H9 (cell line): ENCODE measurements around the gene CEMIP2. TPM values are rescaled to one million over a fixed set of nuclear protein-coding genes. Genes with fewer than 3 reads are reported as not detected.

ENCODE experiments used
- DNase-seq: peaks from one replicate; pipeline ENCODE4 v3.0.0-alpha.2; 2017
- H2AFZ ChIP-seq: one replicate; pipeline ENCODE4 v1.6.1; 2013; ENCODE audit warnings: mild to moderate bottlenecking, low read length, control low read depth, moderate library complexity
- H2AK5ac ChIP-seq: 2 replicates; pipeline ENCODE4 v1.6.1; 2013; ENCODE audit warnings: low read length, control low read depth, mixed read lengths; ENCODE audit not compliant: insufficient read length
- H2BK120ac ChIP-seq: one replicate; pipeline ENCODE4 v1.6.1; 2013; ENCODE audit warnings: low read depth, mild to moderate bottlenecking, low read length, control low read depth, inconsistent platforms; ENCODE audit not compliant: poor library complexity, severe bottlenecking
- H2BK12ac ChIP-seq: 2 replicates; pipeline ENCODE4 v1.6.1; 2013; ENCODE audit warnings: low read length, control low read depth, mixed read lengths, low read depth; ENCODE audit not compliant: insufficient read length
- H2BK15ac ChIP-seq: 2 replicates; pipeline ENCODE4 v1.6.1; 2013; ENCODE audit warnings: low read depth, low read length, control low read depth
- H2BK20ac ChIP-seq: one replicate; pipeline ENCODE4 v1.6.1; 2013; ENCODE audit warnings: low read depth, mild to moderate bottlenecking, low read length, control low read depth, inconsistent platforms; ENCODE audit not compliant: poor library complexity, severe bottlenecking
- H2BK5ac ChIP-seq: 2 replicates; pipeline ENCODE4 v1.6.1; 2013; ENCODE audit warnings: low read length, control low read depth, mixed read lengths; ENCODE audit not compliant: insufficient read length
- H3K14ac ChIP-seq: 2 replicates; pipeline ENCODE4 v1.6.1; 2013; ENCODE audit warnings: low read length, control low read depth; ENCODE audit not compliant: insufficient read depth
- H3K18ac ChIP-seq: 2 replicates; pipeline ENCODE4 v1.6.1; 2013; ENCODE audit warnings: low read depth, mild to moderate bottlenecking, mixed read lengths, low read length, control low read depth; ENCODE audit not compliant: insufficient read length
- H3K23ac ChIP-seq: 2 replicates; pipeline ENCODE4 v1.6.1; 2013; ENCODE audit warnings: low read length, control low read depth, mixed read lengths, low read depth; ENCODE audit not compliant: insufficient read length
- H3K23me2 ChIP-seq: 2 replicates; pipeline ENCODE4 v1.6.1; 2013; ENCODE audit warnings: low read depth, mild to moderate bottlenecking, mixed read lengths, low read length, control low read depth; ENCODE audit not compliant: insufficient read length, poor library complexity, severe bottlenecking
- H3K27ac ChIP-seq: 2 replicates; pipeline ENCODE4 v1.5.1; 2013; ENCODE audit warnings: low read length, control low read depth, mixed read lengths, low read depth; ENCODE audit not compliant: insufficient read length
- H3K27me3 ChIP-seq: 2 replicates; pipeline ENCODE4 v1.6.1; 2013; ENCODE audit warnings: low read length, control low read depth, inconsistent platforms; ENCODE audit not compliant: insufficient read depth
- H3K4ac ChIP-seq: 2 replicates; pipeline ENCODE4 v1.6.1; 2013; ENCODE audit warnings: low read depth, mild to moderate bottlenecking, control low read depth, inconsistent platforms, low read length, moderate library complexity
- H3K4me1 ChIP-seq: 2 replicates; pipeline ENCODE4 v1.6.1; 2013; ENCODE audit warnings: low read length, control low read depth, inconsistent platforms; ENCODE audit not compliant: insufficient read depth
- H3K4me2 ChIP-seq: 2 replicates; pipeline ENCODE4 v1.6.1; 2013; ENCODE audit warnings: low read length, control low read depth, mixed read lengths; ENCODE audit not compliant: insufficient read length, insufficient read depth
- H3K56ac ChIP-seq: 2 replicates; pipeline ENCODE4 v1.6.1; 2013; ENCODE audit warnings: low read depth, mild to moderate bottlenecking, mixed read lengths, low read length, control low read depth; ENCODE audit not compliant: insufficient read length
- H3K79me1 ChIP-seq: 2 replicates; pipeline ENCODE4 v1.6.1; 2013; ENCODE audit warnings: low read depth, mild to moderate bottlenecking, moderate library complexity, low read length, control low read depth, inconsistent platforms; ENCODE audit not compliant: insufficient read depth, poor library complexity, severe bottlenecking
- H3K79me2 ChIP-seq: 2 replicates; pipeline ENCODE4 v1.6.1; 2013; ENCODE audit warnings: low read length, control low read depth, inconsistent platforms; ENCODE audit not compliant: insufficient read depth
- H3K9ac ChIP-seq: 2 replicates; pipeline ENCODE4 v1.6.1; 2013; ENCODE audit warnings: low read length, control low read depth, mixed read lengths; ENCODE audit not compliant: insufficient read length; ENCODE audit errors: extremely low read depth
- H3K9me3 ChIP-seq: one replicate; pipeline ENCODE4 v1.6.1; 2013; ENCODE audit warnings: low read depth, low read length, inconsistent platforms; ENCODE audit not compliant: control insufficient read depth
- H3T11ph ChIP-seq: one replicate; pipeline ENCODE4 v1.6.1; 2013; ENCODE audit warnings: mild to moderate bottlenecking, low read length, control low read depth, inconsistent platforms
- H4K20me1 ChIP-seq: one replicate; pipeline ENCODE4 v1.6.1; 2013; ENCODE audit not compliant: control insufficient read depth, insufficient read length, insufficient read depth
- H4K5ac ChIP-seq: 2 replicates; pipeline ENCODE4 v1.6.1; 2013; ENCODE audit warnings: low read depth, mild to moderate bottlenecking, mixed read lengths, low read length, control low read depth; ENCODE audit not compliant: insufficient read length
- H4K8ac ChIP-seq: replicated peaks from 2 replicates; pipeline ENCODE4 v1.6.1; 2013; ENCODE audit warnings: low read length, control low read depth, mixed read lengths, low read depth; ENCODE audit not compliant: insufficient read length
- H4K91ac ChIP-seq: 2 replicates; pipeline ENCODE4 v1.6.1; 2013; ENCODE audit warnings: low read depth, mild to moderate bottlenecking, moderate library complexity, mixed read lengths, low read length, control low read depth; ENCODE audit not compliant: insufficient read length
- H3K27ac Mint-ChIP-seq, 3 experiments: 2 replicates in 2 of 3; 3 replicates in 1 of 3; pipeline ENCODE4 v1.8.0; 2020 to 2021; ENCODE audit warnings: mixed read lengths in 3 of 3, mild to moderate bottlenecking in 1 of 3, moderate library complexity in 1 of 3
- H3K27me3 Mint-ChIP-seq: 2 replicates; pipeline ENCODE4 v1.8.0; 2021; ENCODE audit warnings: low read depth, mild to moderate bottlenecking, moderate library complexity, mixed read lengths
- H3K36me3 Mint-ChIP-seq, 3 experiments: 2 replicates in 2 of 3; 3 replicates in 1 of 3; pipeline ENCODE4 v1.8.0; 2020 to 2021; ENCODE audit warnings: low read depth in 3 of 3, mixed read lengths in 3 of 3; ENCODE audit not compliant: insufficient read depth in 1 of 3
- H3K4me1 Mint-ChIP-seq, 2 experiments: 2 replicates each; pipeline ENCODE4 v1.8.0; 2020; ENCODE audit warnings: mixed read lengths in 2 of 2
- H3K4me3 Mint-ChIP-seq, 2 experiments: 2 replicates in 1 of 2; 3 replicates in 1 of 2; pipeline ENCODE4 v1.8.0; 2020 to 2021; ENCODE audit warnings: mild to moderate bottlenecking in 2 of 2, mixed read lengths in 2 of 2, moderate library complexity in 1 of 2
- H3K9me3 Mint-ChIP-seq, 2 experiments: 2 replicates in 1 of 2; 3 replicates in 1 of 2; pipeline ENCODE4 v1.8.0; 2020; ENCODE audit warnings: mild to moderate bottlenecking in 2 of 2, mixed read lengths in 2 of 2, moderate library complexity in 1 of 2
- CTCF ChIP-seq: fragments of 200-600 bp; sonication (generic); conservative IDR thresholded peaks from 3 replicates; pipeline ENCODE4 v1.8.0; 2021; ENCODE audit warnings: antibody characterized with exemption, mild to moderate bottlenecking
- WGBS: extraction: QIAGEN DNeasy Blood & Tissue Kit; methylation state at CpG from one replicate; pipeline ENCODE4 v1.1.7; 2013; ENCODE audit warnings: missing lambda C conversion rate, low lambda C conversion rate, mixed read lengths; ENCODE audit not compliant: insufficient read length; ENCODE audit errors: extremely low coverage; 5-methylcytosine and 5-hydroxymethylcytosine counted together
- total RNA-seq: library from RNA; stranded (reverse); gene quantifications from 2 replicates; pipeline ENCODE4 v1.2.1, GENCODE V29; 2021

Gene CEMIP2
- total RNA-seq, 1 experiment from 2014 or later, result 77.2 TPM

- Histone ChIP-seq H3T11ph (no peak overlapping the region), H3K18ac (no peak overlapping the region), H3K23me2 (no peaks in the 10 kb centered on the region), H2BK120ac (no peak overlapping the region), H3K4ac (no peak overlapping the region), H3K56ac (no peak overlapping the region), H3K9me3 (no peaks in the 10 kb centered on the region), H2BK5ac (no peak overlapping the region), H2BK15ac (no peak overlapping the region), H4K8ac (no peak overlapping the region), H4K5ac (no peak overlapping the region), H4K91ac (no peak overlapping the region), H3K4me1 (peaks cover 3% of the 10 kb centered on the region; the same call in 1 of the 2 replicates), H3K27ac (no peak overlapping the region), H3K4me2 (no peak overlapping the region), H4K20me1 (no peaks in the 10 kb centered on the region), H3K9ac (no peak overlapping the region), H2BK12ac (no peak overlapping the region), H2BK20ac (no peak overlapping the region), H3K14ac (no peak overlapping the region), H3K23ac (no peak overlapping the region), H2AFZ (peak overlapping the region; percentile 66), H3K79me2 (no peaks in the 10 kb centered on the region), H2AK5ac (no peak overlapping the region), H3K79me1 (no peaks in the 10 kb centered on the region), H3K27me3 (peaks cover 2% of the 10 kb centered on the region; the same call in 1 of the 2 replicates)
- Mint-ChIP-seq H3K4me3 (no peak overlapping the region), H3K27ac (peak overlapping the region in 2 of 3 experiments; percentile 31 to 54; a peak in 2 of 7 replicates), H3K9me3 (peaks cover 0 to 3% of the 10 kb centered on the region in 2 experiments; a peak in 1 of 5 replicates), H3K27me3 (peaks cover 14% of the 10 kb centered on the region), H3K4me1 (peaks cover 5 to 6% of the 10 kb centered on the region in 2 experiments), H3K36me3 (no peaks in the 10 kb centered on the region; a peak in 1 of 7 replicates)
- WGBS, result no CpG with 5 or more reads among the region's 7 CpGs
- TF ChIP-seq CTCF, result no peak
- no peak for DNase-seq
Observed at GRCh38 chr9:71647094-71647591, 121.2 kb downstream of the CEMIP2 start.
